DOHH2 (cell line): Measurements from ENCODE around the gene TRIM67.

ENCODE experiments used
- H3F3A ChIP-seq: fragments of 200-600 bp; sonication (generic), shearing (Covaris generic); 2 replicates; pipeline ENCODE4 v1.6.0; 2016; ENCODE audit warnings: antibody characterized with exemption, mild to moderate bottlenecking; ENCODE audit not compliant: control insufficient read depth, insufficient read depth
- H3K27ac ChIP-seq: fragments of 200-600 bp; sonication (generic); 2 replicates; pipeline ENCODE4 v1.5.1; 2014; ENCODE audit warnings: low read depth, mild to moderate bottlenecking, low read length, moderate library complexity
- H3K27me3 ChIP-seq: fragments of 200-600 bp; sonication (generic); 2 replicates; pipeline ENCODE4 v1.6.1; 2014; ENCODE audit warnings: mild to moderate bottlenecking, low read length, mixed read lengths; ENCODE audit not compliant: control insufficient read depth
- H3K36me3 ChIP-seq: fragments of 200-600 bp; sonication (generic); 2 replicates; pipeline ENCODE4 v1.6.1; 2014; ENCODE audit warnings: mild to moderate bottlenecking, low read length, moderate library complexity, mixed read lengths; ENCODE audit not compliant: control insufficient read depth
- H3K4me1 ChIP-seq: fragments of 200-600 bp; sonication (generic); 2 replicates; pipeline ENCODE4 v1.6.1; 2014; ENCODE audit warnings: mild to moderate bottlenecking, low read length, mixed read lengths; ENCODE audit not compliant: control insufficient read depth
- H3K4me2 ChIP-seq: fragments of 200-600 bp; sonication (generic); 2 replicates; pipeline ENCODE4 v1.6.0; 2014; ENCODE audit warnings: mild to moderate bottlenecking, low read length, moderate library complexity
- H3K4me3 ChIP-seq: fragments of 200-600 bp; sonication (generic); 2 replicates; pipeline ENCODE4 v1.5.1; 2014; ENCODE audit warnings: mild to moderate bottlenecking, low read length, mixed read lengths
- H3K79me2 ChIP-seq: fragments of 200-600 bp; sonication (generic); 2 replicates; pipeline ENCODE4 v1.6.1; 2014; ENCODE audit warnings: mild to moderate bottlenecking, low read length, mixed read lengths; ENCODE audit not compliant: control insufficient read depth
- H3K9me2 ChIP-seq: fragments of 200-600 bp; sonication (generic); replicated peaks from 2 replicates; pipeline ENCODE4 v1.6.1; 2014; ENCODE audit warnings: mild to moderate bottlenecking, low read length, mixed read lengths; ENCODE audit not compliant: control insufficient read depth
- H3K9me3 ChIP-seq: fragments of 200-600 bp; sonication (generic); 2 replicates; pipeline ENCODE4 v1.6.1; 2014; ENCODE audit warnings: antibody characterized with exemption, low read length, mixed read lengths; ENCODE audit not compliant: control insufficient read depth, insufficient read depth
- H4K20me1 ChIP-seq: fragments of 200-600 bp; sonication (generic); 2 replicates; pipeline ENCODE4 v1.6.0; 2014; ENCODE audit warnings: low read depth, mild to moderate bottlenecking, antibody characterized with exemption, low read length, moderate library complexity; ENCODE audit not compliant: control insufficient read depth, insufficient read depth
- CTCF ChIP-seq: fragments of 200-600 bp; sonication (generic); IDR thresholded peaks from one replicate; pipeline ENCODE4 v1.5.1; 2014; ENCODE audit warnings: antibody characterized with exemption, mild to moderate bottlenecking, low read depth, low read length; ENCODE audit not compliant: poor library complexity, severe bottlenecking
- EZH2phosphoT487 ChIP-seq: fragments of 200-600 bp; sonication (generic); IDR thresholded peaks from 2 replicates; pipeline ENCODE4 v1.6.1; 2017; ENCODE audit warnings: borderline replicate concordance, mild to moderate bottlenecking, antibody characterized with exemption, low read length, moderate library complexity, mixed read lengths

TRIM67 gene

GRCh38 chr1:231192620-231193163 is 30.8 kb downstream of the TRIM67 start:
- Histone ChIP-seq H4K20me1 (no peaks in the 10 kb centered on the region), H3K4me2 (no peak overlapping the region), H3K79me2 (no peaks in the 10 kb centered on the region), H3F3A (no peaks in the 10 kb centered on the region), H3K36me3 (no peaks in the 10 kb centered on the region), H3K9me2 (no peaks in the 10 kb centered on the region), H3K9me3 (no peaks in the 10 kb centered on the region), H3K27me3 (peaks cover 17% of the 10 kb centered on the region), H3K4me3 (no peak overlapping the region), H3K27ac (no peak overlapping the region), H3K4me1 (no peaks in the 10 kb centered on the region)
- TF ChIP-seq EZH2phosphoT487 (no peak), CTCF (no peak)

- no peaks in the 10 kb centered on the region for H3K9me2 ChIP-seq
- H3K4me1 ChIP-seq, result no peaks in the 10 kb centered on the region
- peaks cover 15% of the 10 kb centered on the region for H3K27me3 ChIP-seq
- no peaks in the 10 kb centered on the region for H3K9me3 ChIP-seq
- H4K20me1 ChIP-seq, result no peaks in the 10 kb centered on the region
- TF ChIP-seq EZH2phosphoT487 (no peak), CTCF (no peak)
- H3K27ac ChIP-seq, result no peak overlapping the region
- H3F3A ChIP-seq, result no peaks in the 10 kb centered on the region
- H3K79me2 ChIP-seq, result no peaks in the 10 kb centered on the region
- H3K4me2 ChIP-seq, result no peak overlapping the region
- H3K4me3 ChIP-seq, result no peak overlapping the region
- H3K36me3 ChIP-seq, result no peaks in the 10 kb centered on the region
Measured at GRCh38 chr1:231193710-231194340, 32.0 kb downstream of the TRIM67 start.

- Histone ChIP-seq H3K27me3 (peaks cover 13% of the 10 kb centered on the region), H3K27ac (no peak overlapping the region), H3K9me2 (no peaks in the 10 kb centered on the region), H3K36me3 (no peaks in the 10 kb centered on the region), H3K79me2 (no peaks in the 10 kb centered on the region), H4K20me1 (no peaks in the 10 kb centered on the region), H3K9me3 (no peaks in the 10 kb centered on the region), H3K4me3 (no peak overlapping the region), H3F3A (no peaks in the 10 kb centered on the region), H3K4me2 (no peak overlapping the region), H3K4me1 (no peaks in the 10 kb centered on the region)
- TF ChIP-seq EZH2phosphoT487, result no peak
- no peak for TF ChIP-seq CTCF
Measured at GRCh38 chr1:231194476-231194842, 32.6 kb downstream of the TRIM67 start.
